ENCODE results near the gene SYNE1. TPM values are rescaled to one million over a fixed set of nuclear protein-coding genes. Genes with fewer than 3 reads are reported as not detected.
"Not testable (repeated sequence)": the region's sequence is repeated elsewhere in the genome, so short reads cannot be mapped to it uniquely, and the experiment has no call there.

Gene SYNE1
- total and polyA plus RNA-seq, 2 experiments from 2014 or later = 14.6 to 83.9 TPM

- H3K36me3 ChIP-seq = no peaks in the 10 kb centered on the region
- H3K27ac ChIP-seq = no peak overlapping the region
- H3K9me3 ChIP-seq (ENCODE audit: low read depth) = no peaks in the 10 kb centered on the region
- no peak for DNase-seq (ENCODE audit: low read depth in 1 of 2, low spot score in 1 of 2)
- TF ChIP-seq, protein P1, sequence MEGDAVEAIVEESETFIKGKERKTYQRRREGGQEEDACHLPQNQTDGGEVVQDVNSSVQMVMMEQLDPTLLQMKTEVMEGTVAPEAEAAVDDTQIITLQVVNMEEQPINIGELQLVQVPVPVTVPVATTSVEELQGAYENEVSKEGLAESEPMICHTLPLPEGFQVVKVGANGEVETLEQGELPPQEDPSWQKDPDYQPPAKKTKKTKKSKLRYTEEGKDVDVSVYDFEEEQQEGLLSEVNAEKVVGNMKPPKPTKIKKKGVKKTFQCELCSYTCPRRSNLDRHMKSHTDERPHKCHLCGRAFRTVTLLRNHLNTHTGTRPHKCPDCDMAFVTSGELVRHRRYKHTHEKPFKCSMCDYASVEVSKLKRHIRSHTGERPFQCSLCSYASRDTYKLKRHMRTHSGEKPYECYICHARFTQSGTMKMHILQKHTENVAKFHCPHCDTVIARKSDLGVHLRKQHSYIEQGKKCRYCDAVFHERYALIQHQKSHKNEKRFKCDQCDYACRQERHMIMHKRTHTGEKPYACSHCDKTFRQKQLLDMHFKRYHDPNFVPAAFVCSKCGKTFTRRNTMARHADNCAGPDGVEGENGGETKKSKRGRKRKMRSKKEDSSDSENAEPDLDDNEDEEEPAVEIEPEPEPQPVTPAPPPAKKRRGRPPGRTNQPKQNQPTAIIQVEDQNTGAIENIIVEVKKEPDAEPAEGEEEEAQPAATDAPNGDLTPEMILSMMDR (IDR thresholded peaks at IDR 0.05; ENCODE audit: low read depth, low read length) = no peak
- H3K4me3 ChIP-seq = no peak overlapping the region
- no peaks in the 10 kb centered on the region for H3K4me1 ChIP-seq (ENCODE audit: low read depth)
- H3K27me3 ChIP-seq = no peaks in the 10 kb centered on the region
Observed at GRCh38 chr6:152508477-152508876, 128.7 kb downstream of the SYNE1 start.

DNA sequence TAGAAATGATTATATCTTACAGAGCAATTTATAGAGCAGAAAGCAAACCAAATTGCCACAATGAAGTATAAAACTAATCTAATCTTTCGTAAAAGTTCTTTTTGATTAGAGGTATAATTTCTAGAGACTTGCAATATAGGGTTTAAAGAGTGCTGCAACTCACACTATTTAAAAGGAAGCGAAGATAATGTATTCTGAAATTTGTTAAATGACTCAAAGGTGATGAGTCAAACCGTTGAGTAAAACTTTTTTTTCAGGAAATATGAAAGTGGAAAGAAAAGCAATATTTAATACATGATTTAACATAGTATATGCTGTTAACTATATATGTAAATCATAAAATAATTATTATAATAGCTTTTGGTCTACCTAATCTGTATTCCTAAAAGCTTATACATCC, 133.6 kb downstream of the SYNE1 start:
- TF ChIP-seq, protein P1 (IDR thresholded peaks at IDR 0.05; ENCODE audit: low read depth, low read length) = no peak
- no peaks in the 10 kb centered on the region for H3K36me3 ChIP-seq
- no peaks in the 10 kb centered on the region for H3K9me3 ChIP-seq (ENCODE audit: low read depth)

DNA sequence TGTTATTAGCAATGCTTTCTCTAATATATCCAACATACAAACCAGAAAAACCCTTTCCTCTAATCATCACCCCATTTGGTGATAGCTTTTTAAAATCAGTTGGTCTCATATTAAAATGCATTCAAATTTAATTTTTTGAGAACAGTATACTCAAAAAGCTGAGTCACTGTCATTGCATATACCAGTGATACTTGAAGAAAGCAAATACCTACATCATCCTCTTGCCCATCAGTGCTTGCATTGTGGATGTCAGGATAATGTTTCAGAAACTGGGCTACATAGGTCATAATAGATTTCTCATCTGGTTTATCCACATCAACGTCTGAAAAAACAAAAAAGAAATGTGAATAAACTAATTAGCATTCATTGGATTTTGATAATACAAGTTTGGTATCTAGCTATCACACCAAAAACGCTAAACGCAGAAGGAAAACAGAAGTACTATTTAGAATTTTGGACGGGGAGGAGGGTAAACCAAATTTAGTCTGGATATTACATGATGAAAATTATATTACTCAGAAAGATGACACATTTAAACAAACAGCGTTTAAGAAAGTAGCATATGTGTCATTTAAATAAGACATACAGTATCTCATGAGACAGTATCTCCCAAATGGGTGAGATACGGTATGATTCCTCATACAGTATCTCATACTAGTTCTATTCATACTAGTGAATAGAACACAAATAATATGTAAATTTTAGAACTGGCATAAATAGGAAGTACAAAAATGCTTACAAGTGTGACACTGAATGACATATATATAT, 134.6 kb downstream of the SYNE1 start:
- no peaks in the 10 kb centered on the region for H3K4me1 ChIP-seq (ENCODE audit: low read depth)
- no peak for DNase-seq (ENCODE audit: low read depth in 1 of 2, low spot score in 1 of 2)
- TF ChIP-seq, protein P1 (IDR thresholded peaks at IDR 0.05; ENCODE audit: low read depth, low read length) = no peak
- H3K4me3 ChIP-seq = no peak overlapping the region
- no peaks in the 10 kb centered on the region for H3K36me3 ChIP-seq
- H3K27ac ChIP-seq = no peak overlapping the region
- H3K27me3 ChIP-seq = no peaks in the 10 kb centered on the region
- H3K9me3 ChIP-seq (ENCODE audit: low read depth) = no peaks in the 10 kb centered on the region

More for the DNA sequence above, 133.6 kb downstream of the SYNE1 start:
- H3K27ac ChIP-seq = no peak overlapping the region
- H3K4me3 ChIP-seq = no peak overlapping the region
- no peaks in the 10 kb centered on the region for H3K4me1 ChIP-seq (ENCODE audit: low read depth)
- H3K27me3 ChIP-seq = no peaks in the 10 kb centered on the region
- peak in 1 of 2 donors; percentile 14 for DNase-seq (ENCODE audit: low read depth in 1 of 2, low spot score in 1 of 2)

DNA sequence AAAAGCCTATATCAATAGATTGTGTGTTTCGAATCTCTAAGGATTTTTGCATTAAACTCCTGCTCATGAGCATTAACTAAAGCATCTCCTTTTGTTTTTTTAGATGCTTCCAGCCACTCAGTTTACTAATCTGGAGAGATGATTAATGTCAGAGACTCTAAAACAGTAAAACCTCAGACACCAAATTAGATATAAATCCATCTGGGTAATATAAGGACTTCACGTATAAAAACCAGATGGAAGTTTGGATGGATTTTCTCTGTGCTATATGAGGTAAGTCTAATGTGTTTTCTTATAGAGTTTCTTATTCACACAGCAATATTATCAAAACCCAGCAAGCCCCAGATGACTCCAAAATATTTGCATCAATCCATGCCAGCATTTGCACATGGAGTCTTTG, 137.2 kb downstream of the SYNE1 start:
- Histone ChIP-seq H3K4me1 (ENCODE audit: low read depth) (no peaks in the 10 kb centered on the region), H3K4me3 (no peak overlapping the region), H3K36me3 (no peaks in the 10 kb centered on the region), H3K27me3 (no peaks in the 10 kb centered on the region), H3K27ac (no peak overlapping the region), H3K9me3 (ENCODE audit: low read depth) (no peaks in the 10 kb centered on the region)
- TF ChIP-seq, protein P1 (IDR thresholded peaks at IDR 0.05; ENCODE audit: low read depth, low read length) = no peak
- DNase-seq (ENCODE audit: low read depth in 1 of 2, low spot score in 1 of 2) = no peak

DNA sequence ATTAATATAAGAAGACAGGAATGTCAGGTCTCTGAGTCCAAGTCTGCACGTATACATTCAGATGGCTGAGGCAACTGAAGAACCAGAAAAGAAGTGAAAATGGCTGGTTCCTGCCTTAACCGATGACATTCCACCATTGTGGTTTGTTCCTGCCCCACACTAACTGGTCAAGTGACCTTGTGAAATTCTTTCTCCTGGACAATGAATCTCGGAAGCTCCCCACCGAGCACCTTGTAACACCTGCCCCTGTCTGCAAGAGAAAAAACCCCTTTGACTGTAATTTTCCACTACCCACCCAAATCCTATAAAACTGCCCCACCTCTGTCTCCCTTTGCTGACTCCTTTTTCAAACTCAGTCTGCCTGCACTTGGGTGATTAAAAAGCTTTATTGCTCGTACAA, 140.4 kb downstream of the SYNE1 start:
- Histone ChIP-seq H3K27ac (no peak overlapping the region), H3K4me3 (no peak overlapping the region), H3K36me3 (no peaks in the 10 kb centered on the region), H3K4me1 (ENCODE audit: low read depth) (no peaks in the 10 kb centered on the region), H3K27me3 (no peaks in the 10 kb centered on the region), H3K9me3 (ENCODE audit: low read depth) (no peaks in the 10 kb centered on the region)
- TF ChIP-seq, protein P1 (IDR thresholded peaks at IDR 0.05; ENCODE audit: low read depth, low read length) = no peak
- no peak for DNase-seq (ENCODE audit: low read depth in 1 of 2, low spot score in 1 of 2)

- not testable (repeated sequence) for H3K4me3 ChIP-seq; H3K4me1 ChIP-seq (ENCODE audit: low read depth); H3K27ac ChIP-seq; H3K27me3 ChIP-seq; H3K9me3 ChIP-seq (ENCODE audit: low read depth); DNase-seq (ENCODE audit: low read depth in 1 of 2, low spot score in 1 of 2); H3K36me3 ChIP-seq
Observed at GRCh38 chr6:152495456-152495855, 141.7 kb downstream of the SYNE1 start.

DNA sequence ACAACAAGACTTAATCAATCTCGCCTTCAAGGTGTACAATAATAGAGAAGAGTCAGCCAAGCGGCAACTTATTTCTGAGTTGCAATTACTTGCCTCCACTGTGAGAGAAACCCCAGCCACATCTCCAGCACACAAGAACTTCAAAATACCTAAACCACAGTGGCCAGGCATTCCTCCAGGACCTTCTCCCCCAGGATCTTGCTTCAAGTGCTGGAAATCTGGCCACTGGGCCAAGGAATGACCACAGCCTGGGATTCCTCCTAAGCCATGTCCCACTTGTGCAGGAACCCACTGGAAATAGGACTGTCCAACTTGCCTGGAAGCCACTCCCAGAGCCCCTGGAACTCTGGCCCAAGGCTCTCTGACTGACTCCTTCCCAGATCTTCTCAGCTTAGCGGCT, 144.9 kb downstream of the SYNE1 start:
- H3K9me3 ChIP-seq (ENCODE audit: low read depth); H3K27ac ChIP-seq; H3K4me1 ChIP-seq (ENCODE audit: low read depth); H3K36me3 ChIP-seq; H3K4me3 ChIP-seq; H3K27me3 ChIP-seq: not testable (repeated sequence)
- peak in 1 of 2 donors; percentile 10 for DNase-seq (ENCODE audit: low read depth in 1 of 2, low spot score in 1 of 2)

- not testable (repeated sequence) for H3K4me1 ChIP-seq (ENCODE audit: low read depth); H3K27me3 ChIP-seq; H3K27ac ChIP-seq; H3K4me3 ChIP-seq; H3K9me3 ChIP-seq (ENCODE audit: low read depth); H3K36me3 ChIP-seq
- DNase-seq (ENCODE audit: low read depth in 1 of 2, low spot score in 1 of 2) = peak in 1 of 2 donors; percentile 11
Observed at GRCh38 chr6:152491501-152491900, 145.7 kb downstream of the SYNE1 start.

DNA sequence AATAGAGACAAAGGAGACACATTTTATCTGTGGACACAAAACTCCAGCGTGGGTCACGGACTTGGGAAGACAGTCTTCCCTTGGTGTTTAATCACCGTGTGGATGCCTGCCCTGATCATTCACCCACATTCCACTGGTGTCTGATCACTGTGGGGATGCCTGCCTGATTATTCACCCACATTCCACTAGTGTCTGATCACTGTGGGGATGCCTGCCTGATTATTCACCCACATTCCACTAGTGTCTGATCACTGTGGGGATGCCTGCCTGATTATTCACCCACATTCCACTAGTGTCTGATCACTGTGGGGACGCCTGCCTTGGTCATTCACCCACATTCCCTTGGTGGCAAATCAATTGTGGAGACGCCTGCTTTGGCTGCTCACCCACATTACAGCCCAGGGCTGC, 146.2 kb downstream of the SYNE1 start:
- H3K4me1 ChIP-seq (ENCODE audit: low read depth); H3K27me3 ChIP-seq; H3K9me3 ChIP-seq (ENCODE audit: low read depth); H3K27ac ChIP-seq; H3K36me3 ChIP-seq; H3K4me3 ChIP-seq: not testable (repeated sequence)
- DNase-seq (ENCODE audit: low read depth in 1 of 2, low spot score in 1 of 2) = peak in 1 of 2 donors; percentile 52

Data from cardiac muscle cell (in vitro differentiated cells and primary cell).